GM21423 (cell line): ENCODE measurements around the gene TMEM52B.
A peak's percentile ranks its signal among the peaks of the same experiment; 100 is the strongest.

ENCODE experiments used
- ATAC-seq: cut with Tn5 transposase; IDR thresholded peaks from one replicate; pipeline ENCODE4 v1.9.1; 2021; ENCODE audit warnings: mild to moderate bottlenecking, moderate library complexity; ENCODE audit not compliant: unreplicated experiment

The TMEM52B gene

GRCh38 chr12:10178821-10179220, at the start of gene TMEM52B:
TSS of gene TMEM52B (plus strand) at chr12:10179032. CDS start at chr12:10179575, 543 bp downstream.
- ATAC-seq = no peak

GRCh38 chr12:10130042-10130441, 48.8 kb upstream of the TMEM52B start, which contains the start of gene CLEC7A:
TSS of gene CLEC7A (minus strand) at chr12:10130199. CDS start at chr12:10130082, 117 bp downstream.
- ATAC-seq = peak; percentile 90

GRCh38 chr12:10131111-10131690, 47.6 kb upstream of the TMEM52B start:
- no peak for ATAC-seq

GRCh38 chr12:10132850-10133370, 45.9 kb upstream of the TMEM52B start:
- ATAC-seq = no peak

- no peak for ATAC-seq
Observed at GRCh38 chr12:10135126-10135525, 43.7 kb upstream of the TMEM52B start.

- no peak for ATAC-seq
Observed at GRCh38 chr12:10136637-10137205, 42.1 kb upstream of the TMEM52B start.

- ATAC-seq = no peak
Observed at GRCh38 chr12:10140001-10140400, 38.8 kb upstream of the TMEM52B start.

GRCh38 chr12:10142976-10143589, 35.7 kb upstream of the TMEM52B start:
- ATAC-seq = no peak

- no peak for ATAC-seq
Observed at GRCh38 chr12:10147714-10148403, 31.0 kb upstream of the TMEM52B start.

GRCh38 chr12:10151621-10152020, 27.2 kb upstream of the TMEM52B start:
- ATAC-seq = no peak

GRCh38 chr12:10153271-10154144, 25.3 kb upstream of the TMEM52B start:
- no peak for ATAC-seq

GRCh38 chr12:10154145-10154496, 24.7 kb upstream of the TMEM52B start:
- ATAC-seq = no peak

GRCh38 chr12:10155966-10156365, 22.9 kb upstream of the TMEM52B start:
- ATAC-seq = no peak

- ATAC-seq = no peak
Observed at GRCh38 chr12:10158406-10158805, 20.4 kb upstream of the TMEM52B start.

- ATAC-seq = no peak
Observed at GRCh38 chr12:10159280-10159679, 19.6 kb upstream of the TMEM52B start.

- no peak for ATAC-seq
Observed at GRCh38 chr12:10160617-10161385, 18.0 kb upstream of the TMEM52B start.

- ATAC-seq = no peak
Observed at GRCh38 chr12:10163084-10163483, 15.7 kb upstream of the TMEM52B start.

GRCh38 chr12:10165421-10165820, 13.4 kb upstream of the TMEM52B start:
- no peak for ATAC-seq

GRCh38 chr12:10167599-10167998, 11.2 kb upstream of the TMEM52B start:
- no peak for ATAC-seq

GRCh38 chr12:10169104-10169503, 9.7 kb upstream of the TMEM52B start:
- no peak for ATAC-seq
